ENCODE measurements around the gene SDR42E2. TPM values are rescaled to one million over a fixed set of nuclear protein-coding genes. Genes with fewer than 3 reads are reported as not detected.
A peak's percentile ranks its signal among the peaks of the same experiment; 100 is the strongest.

SDR42E2 gene
- not detected in 2 replicates for polyA plus RNA-seq (2012; rRNA removed)
- polyA plus RNA-seq (2012; cell fraction: cytosol; rRNA removed): not detected in 2 replicates
- not detected in 2 replicates for polyA plus RNA-seq (2012; cell fraction: nucleus; rRNA removed)

DNA sequence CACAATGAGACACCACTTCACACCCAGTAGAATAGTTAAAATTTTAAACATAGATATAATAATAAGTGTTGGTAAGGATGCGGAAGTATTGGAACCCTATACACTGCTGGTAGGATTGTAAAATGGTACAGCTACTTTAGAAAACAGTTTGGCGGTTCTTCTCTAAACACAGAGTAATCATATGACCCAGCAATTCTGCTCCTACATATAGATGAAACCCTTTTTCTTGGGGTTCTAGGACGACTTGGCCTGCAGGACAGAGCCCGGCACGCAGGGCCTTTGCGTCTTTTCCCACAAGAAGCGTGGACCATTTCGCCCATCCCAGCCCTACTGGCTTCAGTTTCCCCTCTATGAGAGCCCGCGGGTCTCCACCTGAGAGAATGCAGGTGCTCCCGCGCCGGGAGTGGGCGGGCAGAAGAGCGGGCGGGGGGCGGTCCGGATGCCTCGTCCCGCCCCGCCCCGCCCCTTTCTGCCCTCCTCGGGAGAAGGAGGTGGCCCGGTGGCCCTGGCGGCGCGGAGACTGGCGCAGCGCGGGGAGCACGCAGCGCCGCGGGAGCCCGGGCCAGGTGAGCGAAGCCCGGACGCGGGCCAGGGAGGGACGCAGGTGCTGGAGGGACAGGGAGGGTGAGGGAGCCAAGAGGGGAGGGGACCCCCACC lies at the start of gene SDR42E2:
SDR42E2 (plus strand) TSS at position 508 of the 657 bp plus-strand sequence. CDS start 3,077 bp downstream, outside the sequence.
- H3K9me2 ChIP-seq: no peaks in the 10 kb centered on the region
- TF ChIP-seq JUND (IDR thresholded peaks at IDR 0.05) (no peak), ELF1 (IDR thresholded peaks at IDR 0.05) (no peak), RXRA (IDR thresholded peaks at IDR 0.05; ENCODE audit: borderline replicate concordance, low read depth) (no peak), EP300 (IDR thresholded peaks at IDR 0.05; ENCODE audit: borderline replicate concordance in 1 of 2, low read depth in 1 of 2, low read length in 1 of 2) (no peak), FOXJ3 (CRISPR knock-in tag; IDR thresholded peaks at IDR 0.05) (no peak), NFIC (IDR thresholded peaks at IDR 0.05; ENCODE audit: borderline replicate concordance) (no peak), FOSL2 (IDR thresholded peaks at IDR 0.05; ENCODE audit: borderline replicate concordance, low read depth) (no peak), RAD21 (IDR thresholded peaks at IDR 0.05; ENCODE audit: low read length) (no peak), EZH2phosphoT487 (IDR thresholded peaks at IDR 0.05; ENCODE audit: borderline replicate concordance, low read depth) (no peak), USF1 (IDR thresholded peaks at IDR 0.05; ENCODE audit: borderline replicate concordance, low read depth) (no peak), FOXM1 (IDR thresholded peaks at IDR 0.05; ENCODE audit: low read depth) (no peak), PBX3 (IDR thresholded peaks at IDR 0.05) (no peak)
- no peaks in the 10 kb centered on the region for H3K9me3 ChIP-seq
- no peaks in the 10 kb centered on the region for H4K20me1 ChIP-seq (ENCODE audit: insufficient read depth)
- ChIA-PET CTCF (interaction anchor here (1.1 to 1.2 kb wide), 2 partner anchors 84 to 159 kb away, joined by 3 to 5 read pairs; no protein-coding TSS in a partner anchor), POLR2A (no interaction called here)
- no peaks in the 10 kb centered on the region for H3F3A ChIP-seq (replicated peaks; ENCODE audit: insufficient read depth)
- peak; percentile 83 for DNase-seq
- H3K36me3 ChIP-seq (replicated peaks in 1 of 2; ENCODE audit: control insufficient read depth in 1 of 2, insufficient read depth in 2 of 2, low read length in 1 of 2): no peaks in the 10 kb centered on the region
- H3K4me3 ChIP-seq (ENCODE audit: low read depth in 2 of 2, low read length in 1 of 2): peak within 1 kb of the TSS in 1 of 2 experiments; percentile 13; a peak in 1 of 4 replicates
- H3K4me1 ChIP-seq (ENCODE audit: control insufficient read depth in 1 of 2, insufficient read depth in 2 of 2, low read depth in 1 of 2, low read length in 1 of 2): no peaks in the 10 kb centered on the region; a peak in 1 of 4 replicates
- peaks cover 10% of the 10 kb centered on the region; the same call in 1 of the 2 replicates for H3K27me3 ChIP-seq (ENCODE audit: insufficient read depth)
- H3K4me2 ChIP-seq: no peak within 1 kb of the TSS
- 34% methylated on average over 19 of the region's 40 CpGs for WGBS (ENCODE audit: low lambda C conversion rate)
- no peak within 1 kb of the TSS for H3K9ac ChIP-seq
- H3K79me2 ChIP-seq (ENCODE audit: insufficient read depth): no peaks in the 10 kb centered on the region
- no peak within 1 kb of the TSS for H3K27ac ChIP-seq (ENCODE audit: low read depth in 2 of 2, low read length in 1 of 2)
- no peak within 1 kb of the TSS for H2AFZ ChIP-seq (ENCODE audit: low read depth)

DNA sequence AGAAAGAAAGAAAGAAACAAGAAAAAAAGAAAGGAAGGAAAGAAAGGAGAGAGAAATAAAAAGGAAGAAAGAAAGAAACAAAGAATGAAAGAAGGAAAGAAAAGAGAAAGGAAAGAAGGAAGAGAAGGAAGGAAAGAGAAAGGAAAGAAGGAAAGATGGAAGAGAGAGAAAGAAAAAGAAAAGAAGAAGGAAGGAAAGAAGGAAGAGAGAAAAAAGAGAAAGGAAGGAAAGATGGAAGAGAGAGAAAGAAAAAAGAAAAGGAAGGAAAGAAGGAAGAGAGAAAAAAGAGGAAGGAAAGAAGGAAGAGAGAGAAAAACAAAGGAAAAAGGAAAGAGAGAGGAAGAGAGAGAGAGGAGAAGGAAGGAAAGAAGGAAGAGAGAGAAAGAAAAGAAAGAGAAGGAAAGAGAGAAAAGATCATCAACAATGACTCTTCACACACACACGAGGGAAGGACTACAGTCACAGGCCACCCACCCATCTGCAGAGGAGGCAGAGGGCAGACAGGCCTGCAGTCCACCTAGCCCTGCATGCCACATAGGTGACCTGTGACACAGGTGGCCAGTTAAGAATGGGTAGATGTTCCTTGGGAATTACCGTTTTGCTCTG lies 46.1 kb upstream of the SDR42E2 start:
- no peak overlapping the region for H3K27ac ChIP-seq (ENCODE audit: low read depth in 2 of 2, low read length in 1 of 2)
- no peaks in the 10 kb centered on the region for H4K20me1 ChIP-seq (ENCODE audit: insufficient read depth)
- no peaks in the 10 kb centered on the region for H3F3A ChIP-seq (replicated peaks; ENCODE audit: insufficient read depth)
- H3K27me3 ChIP-seq (ENCODE audit: insufficient read depth): no peaks in the 10 kb centered on the region
- ChIA-PET CTCF (interaction anchor here (1.7 to 2.3 kb wide), 3 partner anchors 17 to 72 kb away, joined by 4 to 6 read pairs (median 5); no protein-coding TSS in a partner anchor), POLR2A (no interaction called here)
- H3K9me2 ChIP-seq: no peaks in the 10 kb centered on the region
- no peak for TF ChIP-seq FOXJ3 (CRISPR knock-in tag; IDR thresholded peaks at IDR 0.05)
- no peak for TF ChIP-seq NFIC (IDR thresholded peaks at IDR 0.05; ENCODE audit: borderline replicate concordance)
- no peak for TF ChIP-seq RCOR1 (IDR thresholded peaks at IDR 0.05; ENCODE audit: low read length)
- no peak for TF ChIP-seq GATA2 (CRISPR knock-in tag; IDR thresholded peaks at IDR 0.05)
- no peak for TF ChIP-seq PBX3 (IDR thresholded peaks at IDR 0.05)
- 12% methylated on average over 2 of the region's 2 CpGs for WGBS (ENCODE audit: low lambda C conversion rate)
- DNase-seq: no peak
- H3K9me3 ChIP-seq: no peaks in the 10 kb centered on the region
- H3K4me1 ChIP-seq (ENCODE audit: control insufficient read depth in 1 of 2, insufficient read depth in 2 of 2, low read depth in 1 of 2, low read length in 1 of 2): peaks cover 0 to 3% of the 10 kb centered on the region in 2 experiments; a peak in 1 of 4 replicates
- H3K4me2 ChIP-seq: no peak overlapping the region
- no peak overlapping the region for H2AFZ ChIP-seq (ENCODE audit: low read depth)
- H3K79me2 ChIP-seq (ENCODE audit: insufficient read depth): no peaks in the 10 kb centered on the region
- no peaks in the 10 kb centered on the region for H3K36me3 ChIP-seq (replicated peaks in 1 of 2; ENCODE audit: control insufficient read depth in 1 of 2, insufficient read depth in 2 of 2, low read length in 1 of 2)
- no peak overlapping the region for H3K9ac ChIP-seq
- H3K4me3 ChIP-seq (ENCODE audit: low read depth in 2 of 2, low read length in 1 of 2): no peak overlapping the region

Data from SK-N-SH (cell line).